Neural cell (in vitro differentiated cells): ENCODE results near the gene LDLRAD3. TPM values are rescaled to one million over a fixed set of nuclear protein-coding genes. Genes with fewer than 3 reads are reported as not detected.

Experiments
- H2AFZ ChIP-seq: fragments of 200-600, 300-800 bp; sonication (generic), shearing (Covaris generic); 2 replicates; pipeline ENCODE4 v1.6.0; 2014; ENCODE audit warnings: low read depth, mild to moderate bottlenecking, antibody characterized with exemption, low read length, moderate library complexity
- H3F3A ChIP-seq: fragments of 200-600 bp; shearing (Covaris generic); 2 replicates; pipeline ENCODE4 v1.6.1; 2016; ENCODE audit warnings: mild to moderate bottlenecking, moderate library complexity, mixed read lengths, antibody characterized with exemption, low read length; ENCODE audit not compliant: insufficient read depth, poor library complexity, severe bottlenecking
- H3K27ac ChIP-seq: fragments of 200-600, 300-800 bp; sonication (generic), shearing (Covaris generic); 2 replicates; pipeline ENCODE4 v1.5.1; 2014; ENCODE audit warnings: mild to moderate bottlenecking, low read length, moderate library complexity
- H3K27me3 ChIP-seq: fragments of 300-800, 200-600 bp; sonication (generic), shearing (Covaris generic); 2 replicates; pipeline ENCODE4 v1.6.0; 2014; ENCODE audit warnings: mild to moderate bottlenecking, low read depth, low read length, moderate library complexity; ENCODE audit not compliant: insufficient read depth
- H3K36me3 ChIP-seq: fragments of 300-800, 200-600 bp; sonication (generic), shearing (Covaris generic); 2 replicates; pipeline ENCODE4 v1.5.1; 2014; ENCODE audit warnings: mild to moderate bottlenecking, antibody characterized with exemption, low read length, moderate library complexity; ENCODE audit not compliant: insufficient read depth
- H3K4me2 ChIP-seq: fragments of 300-800, 200-600 bp; sonication (generic), shearing (Covaris generic); 2 replicates; pipeline ENCODE4 v1.6.0; 2014; ENCODE audit warnings: mild to moderate bottlenecking, low read length
- H3K4me3 ChIP-seq: fragments of 300-800, 200-600 bp; sonication (generic), shearing (Covaris generic); 2 replicates; pipeline ENCODE4 v1.5.1; 2014; ENCODE audit warnings: mild to moderate bottlenecking, low read length, moderate library complexity
- H3K79me2 ChIP-seq: fragments of 200-600 bp; shearing (Covaris generic); replicated peaks from 2 replicates; pipeline ENCODE4 v1.6.0; 2014; ENCODE audit warnings: mild to moderate bottlenecking, low read length, moderate library complexity; ENCODE audit not compliant: insufficient read depth
- H3K9ac ChIP-seq: fragments of 300-800, 200-600 bp; sonication (generic), shearing (Covaris generic); 2 replicates; pipeline ENCODE4 v1.6.1; 2016; ENCODE audit warnings: mild to moderate bottlenecking, low read length, mixed read lengths
- H3K9me2 ChIP-seq: fragments of 200-600 bp; shearing (Covaris generic); 2 replicates; pipeline ENCODE4 v1.6.1; 2016; ENCODE audit warnings: mild to moderate bottlenecking, low read length, mixed read lengths; ENCODE audit not compliant: insufficient read depth
- H3K9me3 ChIP-seq: fragments of 200-600, 300-800 bp; sonication (generic), shearing (Covaris generic); 2 replicates; pipeline ENCODE4 v1.6.1; 2016; ENCODE audit warnings: mild to moderate bottlenecking, mixed run types, low read length, moderate library complexity, mixed read lengths
- H4K20me1 ChIP-seq: fragments of 200-600 bp; shearing (Covaris generic); 2 replicates; pipeline ENCODE4 v1.6.1; 2016; ENCODE audit warnings: mild to moderate bottlenecking, mixed run types; ENCODE audit not compliant: insufficient read depth
- EP300 ChIP-seq: fragments of 450-650 bp; conservative IDR thresholded peaks from 2 replicates; pipeline ENCODE4 v1.6.1; 2014; ENCODE audit warnings: antibody characterized with exemption, mild to moderate bottlenecking, moderate library complexity; ENCODE audit not compliant: poor library complexity, severe bottlenecking
- EZH2 ChIP-seq: fragments of 200-600, 300-800 bp; shearing (Covaris generic), sonication (generic); IDR thresholded peaks from 2 replicates; pipeline ENCODE4 v1.6.1; 2014; ENCODE audit warnings: antibody characterized with exemption, low read length, borderline replicate concordance, mild to moderate bottlenecking; ENCODE audit not compliant: insufficient read depth, poor library complexity, severe bottlenecking
- MXI1 ChIP-seq: fragments of 450-650 bp; conservative IDR thresholded peaks from 2 replicates; pipeline ENCODE4 v1.6.1; 2014; ENCODE audit warnings: antibody characterized with exemption, mild to moderate bottlenecking; ENCODE audit not compliant: poor library complexity, severe bottlenecking
- POLR2AphosphoS5 ChIP-seq: IDR thresholded peaks from 2 replicates; pipeline ENCODE4 v1.6.1; 2012
- RAD21 ChIP-seq: fragments of 450-650 bp; conservative IDR thresholded peaks from 2 replicates; pipeline ENCODE4 v1.6.1; 2014; ENCODE audit warnings: antibody characterized with exemption, mild to moderate bottlenecking, moderate library complexity
- SMC3 ChIP-seq: fragments of 450-650 bp; conservative IDR thresholded peaks from 2 replicates; pipeline ENCODE4 v1.6.1; 2014; ENCODE audit warnings: antibody characterized with exemption, mild to moderate bottlenecking, moderate library complexity; ENCODE audit not compliant: poor library complexity
- TAF1 ChIP-seq: IDR thresholded peaks from 2 replicates; pipeline ENCODE4 v1.6.1; 2012; ENCODE audit warnings: low read depth
- polyA plus RNA-seq: library from polyadenylated mRNA; depleted of rRNA; stranded (reverse); fragments of >200 nt; gene quantifications from 2 replicates; pipeline ENCODE4 v1.2.3, GENCODE V29; 2014
- TF ChIP-seq, protein P1 (sequence below): IDR thresholded peaks from 2 replicates; pipeline ENCODE4 v1.6.1; 2012; ENCODE audit warnings: borderline replicate concordance
- TF ChIP-seq, protein P2 (sequence below): fragments of 450-650 bp; IDR thresholded peaks from 2 replicates; pipeline ENCODE4 v1.5.1; 2014; ENCODE audit warnings: antibody characterized with exemption, mild to moderate bottlenecking, moderate library complexity; ENCODE audit not compliant: poor library complexity, severe bottlenecking

The LDLRAD3 gene
- polyA plus RNA-seq, 1 donor from 2014 or later: 3.5 TPM

GRCh38 chr11:36167729-36168128 lies 223.9 kb downstream of the LDLRAD3 start:
- no peak overlapping the region for H3K4me3 ChIP-seq
- H3K27ac ChIP-seq: no peak overlapping the region
- no peaks in the 10 kb centered on the region for H3K36me3 ChIP-seq
- no peak overlapping the region for H2AFZ ChIP-seq
- TF ChIP-seq, protein P1, sequence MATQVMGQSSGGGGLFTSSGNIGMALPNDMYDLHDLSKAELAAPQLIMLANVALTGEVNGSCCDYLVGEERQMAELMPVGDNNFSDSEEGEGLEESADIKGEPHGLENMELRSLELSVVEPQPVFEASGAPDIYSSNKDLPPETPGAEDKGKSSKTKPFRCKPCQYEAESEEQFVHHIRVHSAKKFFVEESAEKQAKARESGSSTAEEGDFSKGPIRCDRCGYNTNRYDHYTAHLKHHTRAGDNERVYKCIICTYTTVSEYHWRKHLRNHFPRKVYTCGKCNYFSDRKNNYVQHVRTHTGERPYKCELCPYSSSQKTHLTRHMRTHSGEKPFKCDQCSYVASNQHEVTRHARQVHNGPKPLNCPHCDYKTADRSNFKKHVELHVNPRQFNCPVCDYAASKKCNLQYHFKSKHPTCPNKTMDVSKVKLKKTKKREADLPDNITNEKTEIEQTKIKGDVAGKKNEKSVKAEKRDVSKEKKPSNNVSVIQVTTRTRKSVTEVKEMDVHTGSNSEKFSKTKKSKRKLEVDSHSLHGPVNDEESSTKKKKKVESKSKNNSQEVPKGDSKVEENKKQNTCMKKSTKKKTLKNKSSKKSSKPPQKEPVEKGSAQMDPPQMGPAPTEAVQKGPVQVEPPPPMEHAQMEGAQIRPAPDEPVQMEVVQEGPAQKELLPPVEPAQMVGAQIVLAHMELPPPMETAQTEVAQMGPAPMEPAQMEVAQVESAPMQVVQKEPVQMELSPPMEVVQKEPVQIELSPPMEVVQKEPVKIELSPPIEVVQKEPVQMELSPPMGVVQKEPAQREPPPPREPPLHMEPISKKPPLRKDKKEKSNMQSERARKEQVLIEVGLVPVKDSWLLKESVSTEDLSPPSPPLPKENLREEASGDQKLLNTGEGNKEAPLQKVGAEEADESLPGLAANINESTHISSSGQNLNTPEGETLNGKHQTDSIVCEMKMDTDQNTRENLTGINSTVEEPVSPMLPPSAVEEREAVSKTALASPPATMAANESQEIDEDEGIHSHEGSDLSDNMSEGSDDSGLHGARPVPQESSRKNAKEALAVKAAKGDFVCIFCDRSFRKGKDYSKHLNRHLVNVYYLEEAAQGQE: no peak
- TF ChIP-seq TAF1 (no peak), MXI1 (no peak), POLR2AphosphoS5 (no peak), SMC3 (no peak), RAD21 (no peak), EP300 (no peak), EZH2 (no peak)
- TF ChIP-seq, protein P2, sequence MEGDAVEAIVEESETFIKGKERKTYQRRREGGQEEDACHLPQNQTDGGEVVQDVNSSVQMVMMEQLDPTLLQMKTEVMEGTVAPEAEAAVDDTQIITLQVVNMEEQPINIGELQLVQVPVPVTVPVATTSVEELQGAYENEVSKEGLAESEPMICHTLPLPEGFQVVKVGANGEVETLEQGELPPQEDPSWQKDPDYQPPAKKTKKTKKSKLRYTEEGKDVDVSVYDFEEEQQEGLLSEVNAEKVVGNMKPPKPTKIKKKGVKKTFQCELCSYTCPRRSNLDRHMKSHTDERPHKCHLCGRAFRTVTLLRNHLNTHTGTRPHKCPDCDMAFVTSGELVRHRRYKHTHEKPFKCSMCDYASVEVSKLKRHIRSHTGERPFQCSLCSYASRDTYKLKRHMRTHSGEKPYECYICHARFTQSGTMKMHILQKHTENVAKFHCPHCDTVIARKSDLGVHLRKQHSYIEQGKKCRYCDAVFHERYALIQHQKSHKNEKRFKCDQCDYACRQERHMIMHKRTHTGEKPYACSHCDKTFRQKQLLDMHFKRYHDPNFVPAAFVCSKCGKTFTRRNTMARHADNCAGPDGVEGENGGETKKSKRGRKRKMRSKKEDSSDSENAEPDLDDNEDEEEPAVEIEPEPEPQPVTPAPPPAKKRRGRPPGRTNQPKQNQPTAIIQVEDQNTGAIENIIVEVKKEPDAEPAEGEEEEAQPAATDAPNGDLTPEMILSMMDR: no peak
- H3F3A ChIP-seq: no peaks in the 10 kb centered on the region
- H3K4me2 ChIP-seq: no peak overlapping the region
- H3K9me2 ChIP-seq: no peaks in the 10 kb centered on the region
- no peaks in the 10 kb centered on the region for H4K20me1 ChIP-seq
- no peak overlapping the region for H3K9ac ChIP-seq
- H3K27me3 ChIP-seq: no peaks in the 10 kb centered on the region
- H3K9me3 ChIP-seq: no peaks in the 10 kb centered on the region
- H3K79me2 ChIP-seq: no peaks in the 10 kb centered on the region

DNA sequence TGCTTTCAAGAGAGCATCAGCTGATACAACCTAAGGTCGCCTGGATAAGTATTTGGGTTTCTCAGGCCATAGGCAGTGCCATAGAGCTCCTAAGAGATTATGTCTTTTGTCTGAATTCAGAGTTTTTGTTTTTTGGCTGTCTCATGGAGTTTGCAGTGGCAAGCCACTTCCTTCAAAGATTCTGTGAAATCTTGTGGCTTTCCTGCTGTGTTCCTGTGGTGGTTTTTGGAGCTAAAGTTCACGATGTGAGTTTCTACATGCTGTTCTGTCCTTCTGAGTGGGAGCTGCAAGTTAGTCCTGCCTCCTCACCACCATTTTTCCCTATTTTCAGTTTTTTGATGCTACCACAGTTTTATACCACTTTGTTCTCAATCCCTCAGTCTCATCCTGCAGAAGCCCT lies 234.0 kb downstream of the LDLRAD3 start:
- no peak overlapping the region for H3K4me3 ChIP-seq
- no peaks in the 10 kb centered on the region for H3K9me3 ChIP-seq
- TF ChIP-seq EZH2 (no peak), EP300 (no peak), TAF1 (no peak), RAD21 (no peak), POLR2AphosphoS5 (no peak), MXI1 (no peak), SMC3 (no peak)
- TF ChIP-seq, protein P2: no peak
- TF ChIP-seq, protein P1: no peak
- no peaks in the 10 kb centered on the region for H3K9me2 ChIP-seq
- H3F3A ChIP-seq: no peaks in the 10 kb centered on the region
- no peak overlapping the region for H3K4me2 ChIP-seq
- H4K20me1 ChIP-seq: no peaks in the 10 kb centered on the region
- H3K9ac ChIP-seq: no peak overlapping the region
- H3K36me3 ChIP-seq: no peaks in the 10 kb centered on the region
- no peak overlapping the region for H3K27ac ChIP-seq
- no peaks in the 10 kb centered on the region for H3K79me2 ChIP-seq
- no peak overlapping the region for H2AFZ ChIP-seq
- no peaks in the 10 kb centered on the region for H3K27me3 ChIP-seq
